Subcutaneous adipose tissue (tissue), 4 donors: Measurements from ENCODE around the gene WNK2. TPM values are rescaled to one million over a fixed set of nuclear protein-coding genes. Genes with fewer than 3 reads are reported as not detected.

ENCODE experiments used
- CTCF ChIP-seq: fragments of 450-650 bp; IDR thresholded peaks from one replicate; pipeline ENCODE4 v1.5.1; 2016; ENCODE audit warnings: low read depth, mild to moderate bottlenecking, control low read depth, antibody characterized with exemption, moderate library complexity
- total RNA-seq, 4 donors: library from RNA; depleted of rRNA; stranded (reverse); fragments of >200 nt; gene quantifications; one replicate each; pipeline ENCODE4 v1.1.0, GENCODE V29; 2016

The WNK2 gene
- total RNA-seq, 4 donors from 2014 or later = not detected

- no peak for TF ChIP-seq CTCF
These were observed 64.6 kb downstream of the WNK2 start for GRCh38 chr9:93248386-93249040.

- no peak for TF ChIP-seq CTCF
These were observed 66.2 kb downstream of the WNK2 start for GRCh38 chr9:93250185-93250584.

GRCh38 chr9:93252116-93252780 is 68.3 kb downstream of the WNK2 start:
- TF ChIP-seq CTCF = no peak

- no peak for TF ChIP-seq CTCF
These were observed 69.0 kb downstream of the WNK2 start for GRCh38 chr9:93252781-93253530.

- no peak for TF ChIP-seq CTCF
These were observed 69.7 kb downstream of the WNK2 start for GRCh38 chr9:93253633-93254032.

- TF ChIP-seq CTCF = no peak
These were observed 70.1 kb downstream of the WNK2 start for GRCh38 chr9:93254061-93254481.

GRCh38 chr9:93254806-93255493 is 71.0 kb downstream of the WNK2 start:
- TF ChIP-seq CTCF = no peak
